Memory B cell (primary cell): ENCODE data around the gene PRPF18.
A peak's percentile ranks its signal among the peaks of the same experiment; 100 is the strongest.

Experiments
- ATAC-seq: fragments of 150-1000 bp; cut with Tn5 transposase; 2 replicates; pipeline ENCODE4 v1.10.0; 2021; ENCODE audit warnings: low read depth, mild to moderate bottlenecking, moderate library complexity
- DNase-seq, 2 donors: peaks; one replicate each; pipeline ENCODE4 v3.0.0; 2022; ENCODE audit warnings: low spot score in 2 of 2
- H3K27ac Mint-ChIP-seq: one replicate; pipeline ENCODE4 v1.8.0; 2022; ENCODE audit warnings: mild to moderate bottlenecking, moderate library complexity, mixed read lengths
- H3K27me3 Mint-ChIP-seq: one replicate; pipeline ENCODE4 v1.8.0; 2022; ENCODE audit warnings: mixed read lengths
- H3K36me3 Mint-ChIP-seq: one replicate; pipeline ENCODE4 v1.8.0; 2022; ENCODE audit warnings: mild to moderate bottlenecking, mixed read lengths
- H3K4me1 Mint-ChIP-seq: one replicate; pipeline ENCODE4 v1.8.0; 2022; ENCODE audit warnings: mixed read lengths
- H3K4me3 Mint-ChIP-seq: one replicate; pipeline ENCODE4 v1.8.0; 2022; ENCODE audit warnings: mild to moderate bottlenecking, moderate library complexity, mixed read lengths
- H3K9me3 Mint-ChIP-seq: one replicate; pipeline ENCODE4 v1.8.0; 2022; ENCODE audit warnings: mixed read lengths

PRPF18 gene

GRCh38 chr10:13657101-13657680 is 70.4 kb downstream of the PRPF18 start:
- Mint-ChIP-seq H3K9me3 (no peaks in the 10 kb centered on the region), H3K27me3 (no peaks in the 10 kb centered on the region), H3K4me3 (no peak overlapping the region), H3K27ac (no peak overlapping the region), H3K36me3 (no peaks in the 10 kb centered on the region), H3K4me1 (peaks cover 7% of the 10 kb centered on the region)
- no peak for DNase-seq
- ATAC-seq, result no peak

- no peak for DNase-seq
- Mint-ChIP-seq H3K27me3 (no peaks in the 10 kb centered on the region), H3K9me3 (no peaks in the 10 kb centered on the region), H3K27ac (no peak overlapping the region), H3K4me1 (peaks cover 7% of the 10 kb centered on the region), H3K4me3 (no peak overlapping the region), H3K36me3 (no peaks in the 10 kb centered on the region)
- ATAC-seq, result no peak
These were observed 71.5 kb downstream of the PRPF18 start for GRCh38 chr10:13658264-13658663.

GRCh38 chr10:13658871-13659685 is 72.3 kb downstream of the PRPF18 start:
- ATAC-seq (no peak), DNase-seq (no peak)
- H3K4me1 Mint-ChIP-seq, result peaks cover 7% of the 10 kb centered on the region
- H3K9me3 Mint-ChIP-seq, result no peaks in the 10 kb centered on the region
- H3K27me3 Mint-ChIP-seq, result no peaks in the 10 kb centered on the region
- no peak overlapping the region for H3K4me3 Mint-ChIP-seq
- no peaks in the 10 kb centered on the region for H3K36me3 Mint-ChIP-seq
- no peak overlapping the region for H3K27ac Mint-ChIP-seq

GRCh38 chr10:13659887-13660550 is 73.3 kb downstream of the PRPF18 start:
- peak overlapping the region; percentile 6 for H3K27ac Mint-ChIP-seq
- H3K9me3 Mint-ChIP-seq, result no peaks in the 10 kb centered on the region
- DNase-seq (peak; percentile 70 to 76), ATAC-seq (peak; percentile 73)
- H3K36me3 Mint-ChIP-seq, result no peaks in the 10 kb centered on the region
- H3K4me1 Mint-ChIP-seq, result peaks cover 7% of the 10 kb centered on the region
- no peaks in the 10 kb centered on the region for H3K27me3 Mint-ChIP-seq
- no peak overlapping the region for H3K4me3 Mint-ChIP-seq

- H3K27me3 Mint-ChIP-seq, result no peaks in the 10 kb centered on the region
- ATAC-seq, result no peak
- H3K27ac Mint-ChIP-seq, result peak overlapping the region; percentile 6
- no peak overlapping the region for H3K4me3 Mint-ChIP-seq
- H3K36me3 Mint-ChIP-seq, result no peaks in the 10 kb centered on the region
- no peak for DNase-seq
- peaks cover 7% of the 10 kb centered on the region for H3K4me1 Mint-ChIP-seq
- H3K9me3 Mint-ChIP-seq, result no peaks in the 10 kb centered on the region
These were observed 73.8 kb downstream of the PRPF18 start for GRCh38 chr10:13660551-13660920.

GRCh38 chr10:13661256-13661655 is 74.5 kb downstream of the PRPF18 start:
- ATAC-seq (no peak), DNase-seq (no peak)
- no peaks in the 10 kb centered on the region for H3K27me3 Mint-ChIP-seq
- no peak overlapping the region for H3K4me3 Mint-ChIP-seq
- peak overlapping the region; percentile 45 for H3K27ac Mint-ChIP-seq
- no peaks in the 10 kb centered on the region for H3K9me3 Mint-ChIP-seq
- H3K4me1 Mint-ChIP-seq, result peaks cover 7% of the 10 kb centered on the region
- no peaks in the 10 kb centered on the region for H3K36me3 Mint-ChIP-seq

- no peak overlapping the region for H3K4me3 Mint-ChIP-seq
- H3K4me1 Mint-ChIP-seq, result no peaks in the 10 kb centered on the region
- no peaks in the 10 kb centered on the region for H3K27me3 Mint-ChIP-seq
- no peak overlapping the region for H3K27ac Mint-ChIP-seq
- ATAC-seq (no peak), DNase-seq (no peak)
- H3K9me3 Mint-ChIP-seq, result no peaks in the 10 kb centered on the region
- H3K36me3 Mint-ChIP-seq, result peaks cover 5% of the 10 kb centered on the region
These were observed 78.9 kb downstream of the PRPF18 start for GRCh38 chr10:13665516-13666262.

GRCh38 chr10:13668126-13668525 is 81.4 kb downstream of the PRPF18 start:
- ATAC-seq (no peak), DNase-seq (no peak)
- H3K36me3 Mint-ChIP-seq, result peaks cover 5% of the 10 kb centered on the region
- no peaks in the 10 kb centered on the region for H3K9me3 Mint-ChIP-seq
- H3K27ac Mint-ChIP-seq, result no peak overlapping the region
- no peaks in the 10 kb centered on the region for H3K27me3 Mint-ChIP-seq
- no peak overlapping the region for H3K4me3 Mint-ChIP-seq
- no peaks in the 10 kb centered on the region for H3K4me1 Mint-ChIP-seq

- no peaks in the 10 kb centered on the region for H3K4me1 Mint-ChIP-seq
- H3K4me3 Mint-ChIP-seq, result no peak overlapping the region
- no peak overlapping the region for H3K27ac Mint-ChIP-seq
- no peaks in the 10 kb centered on the region for H3K27me3 Mint-ChIP-seq
- DNase-seq (no peak), ATAC-seq (no peak)
- no peaks in the 10 kb centered on the region for H3K9me3 Mint-ChIP-seq
- H3K36me3 Mint-ChIP-seq, result peaks cover 5% of the 10 kb centered on the region
These were observed 82.6 kb downstream of the PRPF18 start for GRCh38 chr10:13669182-13669855.

- ATAC-seq, result no peak
- Mint-ChIP-seq H3K27ac (no peak overlapping the region), H3K36me3 (peaks cover 5% of the 10 kb centered on the region)
These were observed 83.1 kb downstream of the PRPF18 start for GRCh38 chr10:13669901-13670300.

GRCh38 chr10:13670311-13670710 is 83.5 kb downstream of the PRPF18 start:
- DNase-seq (no peak), ATAC-seq (no peak)
- H3K9me3 Mint-ChIP-seq, result no peaks in the 10 kb centered on the region
- no peak overlapping the region for H3K4me3 Mint-ChIP-seq
- no peaks in the 10 kb centered on the region for H3K27me3 Mint-ChIP-seq
- H3K4me1 Mint-ChIP-seq, result no peaks in the 10 kb centered on the region
- no peak overlapping the region for H3K27ac Mint-ChIP-seq
- peaks cover 5% of the 10 kb centered on the region for H3K36me3 Mint-ChIP-seq

More at GRCh38 chr10:13669901-13670300, 83.1 kb downstream of the PRPF18 start:
- Mint-ChIP-seq H3K4me3 (no peak overlapping the region), H3K27me3 (no peaks in the 10 kb centered on the region), H3K9me3 (no peaks in the 10 kb centered on the region), H3K4me1 (no peaks in the 10 kb centered on the region)
- DNase-seq, result no peak

- Mint-ChIP-seq H3K4me1 (no peaks in the 10 kb centered on the region), H3K9me3 (no peaks in the 10 kb centered on the region), H3K27me3 (no peaks in the 10 kb centered on the region), H3K36me3 (peaks cover 5% of the 10 kb centered on the region), H3K4me3 (no peak overlapping the region), H3K27ac (no peak overlapping the region)
- DNase-seq (no peak), ATAC-seq (no peak)
These were observed 85.1 kb downstream of the PRPF18 start for GRCh38 chr10:13671904-13672303.

- H3K4me1 Mint-ChIP-seq, result no peaks in the 10 kb centered on the region
- no peak overlapping the region for H3K27ac Mint-ChIP-seq
- no peak for DNase-seq
- no peak overlapping the region for H3K4me3 Mint-ChIP-seq
- peaks cover 5% of the 10 kb centered on the region for H3K36me3 Mint-ChIP-seq
- peaks cover 3% of the 10 kb centered on the region for H3K27me3 Mint-ChIP-seq
- ATAC-seq, result no peak
- H3K9me3 Mint-ChIP-seq, result no peaks in the 10 kb centered on the region
These were observed 85.8 kb downstream of the PRPF18 start for GRCh38 chr10:13672548-13672947.
